NCI-H128 (cell line): ENCODE measurements around the gene CPTP.

ENCODE experiments used
- DNase-seq: peaks from one replicate; lab custom pipeline; 2025; ENCODE audit not compliant: unreplicated experiment; lab: John Stamatoyannopoulos, UW

The CPTP gene

DNA sequence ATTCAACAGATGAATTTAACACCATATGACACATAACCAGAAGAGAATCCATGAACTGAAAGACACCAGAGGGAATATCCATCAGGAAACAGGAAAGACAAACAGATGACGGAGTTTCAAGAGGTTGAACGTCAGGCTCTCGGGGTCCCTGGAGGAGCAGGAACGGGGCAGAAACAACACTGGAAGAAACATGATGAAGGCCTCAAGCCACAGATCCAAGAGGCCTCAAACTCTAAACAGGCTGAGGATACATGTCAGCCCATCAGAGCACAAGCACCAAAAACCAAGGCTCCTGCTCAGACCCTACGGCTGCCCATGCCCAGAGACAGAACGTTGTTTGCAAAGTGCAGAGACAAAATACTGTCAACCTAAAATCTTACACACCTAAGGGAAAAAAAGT, 7.2 kb upstream of the CPTP start:
- no peak for DNase-seq

DNA sequence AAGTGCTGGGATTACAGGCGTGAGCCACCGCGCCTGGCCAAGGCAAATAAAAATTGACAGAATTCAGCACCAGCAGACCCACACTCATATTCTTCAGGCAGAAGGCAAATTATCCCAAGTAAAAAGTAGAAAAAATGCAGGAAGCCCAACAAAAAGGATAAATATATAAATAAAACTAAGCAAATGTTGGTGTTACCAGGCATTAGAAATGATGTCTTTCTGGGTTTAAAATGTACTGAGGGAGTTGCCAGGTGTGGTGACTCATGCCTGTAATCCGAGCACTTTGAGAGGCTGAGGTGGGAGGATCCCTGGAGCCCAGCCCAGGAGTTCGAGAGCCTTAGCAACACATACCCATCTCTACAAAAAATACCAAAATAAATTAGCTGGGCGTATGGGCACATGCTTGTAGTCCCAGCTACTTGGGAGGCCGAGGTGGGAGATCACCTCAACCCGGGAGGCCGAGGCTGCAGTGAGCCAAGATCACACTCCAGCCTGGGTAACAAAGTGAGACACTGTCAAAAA, 6.4 kb upstream of the CPTP start:
- peak; percentile 36 for DNase-seq

DNA sequence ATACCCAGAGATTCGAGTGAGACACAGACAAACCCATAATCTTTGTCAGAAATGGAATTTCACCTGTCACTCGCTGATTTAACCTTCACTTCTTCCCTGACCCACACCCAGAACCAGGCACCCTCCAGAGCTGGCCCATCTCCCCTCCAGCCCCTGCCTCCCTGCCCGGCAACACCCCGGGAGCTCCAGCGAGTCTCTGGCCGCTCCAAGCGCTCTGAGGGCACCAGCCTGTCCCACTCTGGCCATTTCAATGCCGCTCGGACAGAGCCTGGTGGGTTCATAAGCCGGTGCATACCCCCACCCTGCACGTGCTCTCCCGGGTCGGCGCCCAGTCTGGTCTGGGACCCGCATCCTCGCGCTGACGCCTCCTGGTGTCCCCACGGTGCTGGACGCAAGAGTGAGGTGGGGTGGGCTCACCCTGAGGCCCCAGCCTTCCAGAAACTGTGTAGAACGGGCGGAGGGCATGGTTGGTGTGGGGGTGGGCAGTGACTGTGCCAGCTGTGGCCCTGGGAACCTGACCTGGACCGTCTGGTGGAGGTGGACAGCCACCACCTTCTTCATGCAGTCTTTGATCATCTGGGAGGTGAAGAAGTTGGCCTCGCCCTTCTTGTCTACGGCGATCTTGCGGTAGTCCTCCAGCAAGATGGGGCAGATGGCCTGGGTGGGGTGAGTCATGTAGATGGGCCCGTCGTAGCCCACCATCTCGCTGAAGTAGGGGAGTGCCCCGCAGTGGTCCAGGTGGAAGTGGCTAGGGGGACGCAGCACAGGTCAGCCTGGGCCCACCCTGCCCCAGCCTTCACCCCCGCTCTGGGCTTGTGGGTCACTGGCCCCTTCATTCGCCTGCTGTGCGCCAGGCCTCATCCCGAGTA, 5.6 kb upstream of the CPTP start:
- no peak for DNase-seq

DNA sequence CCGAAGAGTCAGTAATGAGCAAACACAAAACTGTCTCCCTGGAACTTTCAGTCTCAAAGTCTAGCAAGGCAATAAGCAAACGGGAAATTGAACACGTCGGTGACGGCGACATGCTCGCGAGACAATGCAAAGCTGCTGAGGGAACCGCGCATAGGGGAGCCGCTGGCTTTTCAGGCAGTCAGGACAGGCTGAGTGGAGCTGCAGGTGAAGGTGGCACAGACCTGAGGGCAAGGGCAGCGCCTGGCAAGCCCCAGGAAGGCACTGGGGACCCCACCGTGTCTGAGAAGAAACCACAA, 5.0 kb upstream of the CPTP start:
- DNase-seq = no peak

DNA sequence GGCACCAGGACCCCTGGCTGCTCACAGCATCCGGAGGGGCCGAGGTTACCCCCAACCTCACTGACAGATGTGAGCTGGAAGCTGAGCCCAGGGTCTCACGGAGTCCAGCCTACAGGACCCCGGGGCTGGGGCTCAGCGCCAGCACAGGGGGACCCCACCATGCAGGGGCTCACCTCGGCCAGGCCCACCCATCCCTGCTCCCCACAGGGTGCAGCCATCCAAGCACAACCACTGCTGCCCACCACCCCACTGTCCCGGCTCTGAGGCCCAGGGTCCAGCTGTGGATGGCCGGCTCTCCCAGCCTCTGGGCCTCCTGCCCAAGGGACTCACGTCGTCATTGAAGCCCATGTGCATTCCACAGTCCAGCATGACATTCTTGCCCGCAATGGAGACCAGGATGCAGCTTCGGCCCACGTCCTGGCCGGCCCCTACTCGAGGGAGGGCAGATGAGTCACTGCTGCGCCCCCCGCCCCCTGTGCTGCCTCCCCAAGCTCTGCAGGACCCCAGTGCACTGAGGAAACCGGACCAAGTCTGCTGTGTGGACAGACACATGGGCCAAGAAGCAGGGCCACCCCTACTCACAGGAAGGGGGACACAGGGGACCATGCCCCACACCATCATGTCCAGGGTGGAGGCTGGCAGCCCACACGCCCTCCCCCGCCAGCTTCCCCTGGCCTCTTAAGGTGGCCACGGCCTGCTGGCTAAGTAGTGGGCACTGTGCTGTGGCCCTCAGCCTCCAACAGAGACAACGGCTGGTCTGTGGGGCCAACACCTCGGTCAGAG, 3.7 kb upstream of the CPTP start:
- DNase-seq = no peak

DNA sequence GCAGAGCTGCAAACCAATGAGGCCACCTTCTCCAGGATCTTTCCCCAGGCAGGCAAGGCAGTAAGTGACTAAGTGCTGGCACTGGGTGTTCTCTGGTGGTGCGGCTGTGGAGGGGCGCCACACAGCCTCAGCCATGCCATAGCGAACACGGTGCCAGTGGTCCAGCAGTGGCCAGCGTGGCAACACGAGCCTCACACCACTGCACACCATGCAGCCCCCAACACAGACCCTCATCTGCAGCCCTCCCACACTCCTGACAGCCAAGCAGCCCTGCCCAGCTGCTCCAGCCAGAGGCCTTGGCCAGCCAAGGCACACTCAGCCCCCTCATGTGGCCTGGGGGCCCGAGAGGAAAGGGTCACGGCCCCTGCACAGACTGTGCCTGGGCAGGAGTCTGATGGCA, 3.1 kb upstream of the CPTP start:
- no peak for DNase-seq

DNA sequence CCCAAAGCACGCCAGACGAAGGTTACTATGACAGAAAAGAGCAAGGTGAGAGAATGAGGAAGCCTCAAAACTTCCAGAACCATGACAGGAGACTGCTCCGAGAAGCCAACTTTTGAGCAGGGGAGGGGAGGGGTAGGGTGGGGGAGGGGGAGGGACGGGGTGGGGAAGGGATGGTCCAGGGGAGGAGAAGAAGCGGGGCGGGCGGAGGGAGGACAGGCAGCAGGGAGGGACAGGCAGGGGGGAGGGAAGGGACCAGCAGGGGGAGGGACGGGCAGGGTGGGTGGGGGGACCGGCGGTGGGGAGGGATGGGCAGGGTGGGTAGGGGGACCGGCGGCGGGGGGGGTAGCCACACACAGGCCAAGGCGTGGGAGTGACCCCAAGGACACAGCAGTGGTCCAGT, 2.2 kb upstream of the CPTP start:
- DNase-seq = no peak

DNA sequence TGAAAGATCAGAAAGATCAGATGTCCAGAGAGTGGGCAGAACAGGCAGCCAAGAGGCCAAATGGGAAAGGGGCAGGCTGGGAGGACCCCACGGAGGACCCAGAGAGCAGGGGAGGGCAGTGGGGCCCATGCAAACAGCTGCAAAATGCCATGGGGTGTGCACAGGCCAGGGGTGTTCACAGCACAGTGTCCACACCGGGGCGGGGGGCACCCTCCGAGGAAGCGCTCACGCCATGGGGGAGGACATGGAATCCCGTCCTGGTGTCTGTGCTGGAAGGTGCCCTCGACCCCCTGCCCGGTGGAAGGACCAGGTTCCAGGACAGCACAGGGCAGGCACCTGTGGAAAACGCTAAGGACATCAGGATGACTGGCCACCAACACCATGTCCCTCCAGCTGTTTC, 1.6 kb upstream of the CPTP start:
- DNase-seq = no peak

DNA sequence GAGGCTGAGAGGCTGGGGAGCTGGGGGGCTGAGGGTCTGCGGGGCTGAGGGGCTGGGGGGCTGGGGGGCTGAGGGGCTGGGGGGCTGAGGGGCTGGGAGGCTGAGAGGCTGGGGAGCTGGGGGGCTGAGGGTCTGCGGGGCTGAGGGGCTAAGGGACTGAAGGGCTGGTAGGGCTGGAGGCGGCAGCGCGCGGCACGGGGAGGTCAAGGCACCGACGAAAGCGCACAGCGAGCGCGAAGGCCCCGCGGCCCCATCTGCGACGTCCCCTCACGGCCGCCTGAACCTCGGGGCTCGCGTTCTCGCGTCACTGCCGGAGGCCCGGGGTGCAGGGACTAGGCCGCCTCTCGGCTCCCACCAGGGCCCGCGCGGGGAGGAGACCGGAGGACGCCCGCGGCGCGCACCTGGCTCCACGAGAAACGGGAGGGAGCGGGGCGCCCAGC, 498 bp upstream of the CPTP start:
- DNase-seq = no peak

DNA sequence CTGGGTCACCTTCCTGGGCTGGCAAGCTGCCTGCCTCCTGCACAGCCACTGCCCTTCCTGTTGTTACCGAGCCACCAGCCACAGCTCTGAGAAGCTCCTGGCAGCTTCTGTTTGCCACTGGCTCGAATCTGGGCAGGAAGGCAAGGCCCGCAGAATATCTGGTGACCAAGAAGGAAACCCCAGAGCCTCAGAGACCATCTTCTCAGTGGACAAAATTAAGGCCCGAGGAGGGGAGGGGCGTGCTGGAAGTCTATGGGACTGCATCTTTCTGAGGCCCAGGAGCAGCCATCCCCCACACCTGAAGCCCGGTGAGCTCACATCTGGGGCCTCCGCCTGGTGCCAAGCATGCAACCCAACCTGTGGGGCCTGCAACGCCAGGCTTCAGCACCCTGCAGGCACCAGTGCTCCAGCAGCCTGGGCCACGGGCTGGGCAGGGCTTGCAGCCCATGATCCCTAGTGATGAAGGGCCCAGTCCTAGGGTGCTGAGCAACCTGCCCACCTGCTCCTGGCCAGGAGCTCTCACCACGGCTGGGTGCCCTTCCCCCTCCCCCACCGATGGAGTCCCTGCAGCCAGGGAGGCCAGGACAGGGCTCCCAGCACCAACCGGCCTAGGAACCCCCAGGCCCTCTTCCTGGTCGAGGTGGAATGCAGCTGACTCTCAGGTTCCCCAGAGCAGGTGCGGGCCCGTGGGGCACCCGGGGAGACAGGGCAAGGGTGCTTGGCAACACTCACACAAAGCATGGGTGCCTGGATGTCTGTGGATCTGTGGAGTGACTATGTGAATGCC, 879 bp downstream of the CPTP start:
- no peak for DNase-seq

DNA sequence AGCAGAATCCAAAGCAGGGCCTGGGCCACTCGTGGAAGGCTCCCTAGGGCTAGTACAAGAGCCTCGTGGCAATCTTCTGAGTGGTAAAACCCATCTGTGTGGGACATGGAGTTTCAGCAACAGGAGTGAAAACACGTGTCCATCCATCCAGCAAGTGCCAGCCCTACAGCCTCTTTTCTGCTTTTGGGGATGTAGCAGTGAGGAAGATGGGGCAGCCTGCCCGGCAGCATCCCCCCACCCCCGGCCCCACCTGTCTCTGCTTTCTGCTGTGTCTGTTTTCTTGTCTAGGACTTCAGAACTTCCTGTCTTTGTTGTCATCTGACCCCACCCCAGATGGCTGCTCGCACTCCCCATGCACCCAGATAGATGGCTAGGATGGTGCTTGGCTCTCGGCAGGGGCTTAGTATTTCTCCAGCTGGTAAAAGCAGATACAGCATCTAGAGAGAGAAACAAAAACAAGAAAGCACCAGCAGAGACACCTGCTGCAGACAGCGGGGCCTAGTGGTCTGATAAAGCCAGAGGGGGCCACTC, 1.5 kb downstream of the CPTP start:
- DNase-seq = no peak

DNA sequence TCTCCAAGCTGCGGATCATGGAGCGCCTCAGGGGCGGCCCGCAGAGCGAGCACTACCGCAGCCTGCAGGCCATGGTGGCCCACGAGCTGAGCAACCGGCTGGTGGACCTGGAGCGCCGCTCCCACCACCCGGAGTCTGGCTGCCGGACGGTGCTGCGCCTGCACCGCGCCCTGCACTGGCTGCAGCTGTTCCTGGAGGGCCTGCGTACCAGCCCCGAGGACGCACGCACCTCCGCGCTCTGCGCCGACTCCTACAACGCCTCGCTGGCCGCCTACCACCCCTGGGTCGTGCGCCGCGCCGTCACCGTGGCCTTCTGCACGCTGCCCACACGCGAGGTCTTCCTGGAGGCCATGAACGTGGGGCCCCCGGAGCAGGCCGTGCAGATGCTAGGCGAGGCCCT, 2.7 kb downstream of the CPTP start:
- DNase-seq = no peak

DNA sequence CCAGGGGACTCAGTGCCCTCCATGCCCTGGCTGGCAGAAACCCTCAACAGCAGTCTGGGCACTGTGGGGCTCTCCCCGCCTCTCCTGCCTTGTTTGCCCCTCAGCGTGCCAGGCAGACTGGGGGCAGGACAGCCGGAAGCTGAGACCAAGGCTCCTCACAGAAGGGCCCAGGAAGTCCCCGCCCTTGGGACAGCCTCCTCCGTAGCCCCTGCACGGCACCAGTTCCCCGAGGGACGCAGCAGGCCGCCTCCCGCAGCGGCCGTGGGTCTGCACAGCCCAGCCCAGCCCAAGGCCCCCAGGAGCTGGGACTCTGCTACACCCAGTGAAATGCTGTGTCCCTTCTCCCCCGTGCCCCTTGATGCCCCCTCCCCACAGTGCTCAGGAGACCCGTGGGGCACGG, 3.7 kb downstream of the CPTP start:
- no peak for DNase-seq

DNA sequence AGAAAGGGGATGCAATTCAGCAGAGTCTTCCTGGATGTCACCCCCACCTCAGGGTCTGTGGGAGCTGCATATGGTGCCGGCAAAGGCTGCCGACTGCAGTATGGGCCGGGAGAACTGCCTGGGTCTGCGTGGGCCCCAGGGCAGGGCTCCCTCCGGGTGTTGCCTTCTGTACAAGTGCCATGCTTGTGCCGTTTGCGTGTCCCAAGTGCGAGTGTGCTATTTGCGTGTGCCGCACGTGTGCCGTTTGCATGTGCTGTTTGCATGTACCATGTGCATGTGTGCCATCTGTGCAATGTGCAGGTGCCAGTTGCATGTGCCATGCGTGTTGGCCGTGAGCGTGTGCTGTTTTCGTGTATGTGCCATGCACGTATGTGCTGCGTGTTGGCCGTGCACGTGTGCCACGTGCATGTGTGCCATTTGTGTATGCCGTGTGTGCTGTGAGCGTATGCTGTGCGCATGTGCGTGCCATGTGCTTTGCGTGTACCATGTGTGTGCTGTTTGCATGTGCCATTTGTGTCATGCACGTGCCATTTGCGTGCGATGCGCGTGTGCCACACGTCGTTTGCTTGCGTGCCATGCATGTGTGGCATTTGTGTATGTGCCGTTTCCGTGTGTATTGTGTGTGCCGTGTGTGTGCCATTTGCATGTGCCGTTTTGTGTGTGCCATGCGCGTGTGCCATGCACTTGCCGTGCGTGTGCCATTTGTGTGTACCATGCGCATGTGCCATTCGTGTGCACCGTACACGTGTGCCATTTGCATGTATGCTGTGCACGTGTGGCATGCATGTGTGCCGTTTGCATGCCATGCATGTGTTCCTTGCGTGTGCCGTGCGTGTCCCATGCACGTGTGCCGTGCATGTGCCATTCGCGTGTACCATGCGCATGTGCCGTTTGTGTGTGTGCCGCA, 5.0 kb downstream of the CPTP start:
- no peak for DNase-seq

DNA sequence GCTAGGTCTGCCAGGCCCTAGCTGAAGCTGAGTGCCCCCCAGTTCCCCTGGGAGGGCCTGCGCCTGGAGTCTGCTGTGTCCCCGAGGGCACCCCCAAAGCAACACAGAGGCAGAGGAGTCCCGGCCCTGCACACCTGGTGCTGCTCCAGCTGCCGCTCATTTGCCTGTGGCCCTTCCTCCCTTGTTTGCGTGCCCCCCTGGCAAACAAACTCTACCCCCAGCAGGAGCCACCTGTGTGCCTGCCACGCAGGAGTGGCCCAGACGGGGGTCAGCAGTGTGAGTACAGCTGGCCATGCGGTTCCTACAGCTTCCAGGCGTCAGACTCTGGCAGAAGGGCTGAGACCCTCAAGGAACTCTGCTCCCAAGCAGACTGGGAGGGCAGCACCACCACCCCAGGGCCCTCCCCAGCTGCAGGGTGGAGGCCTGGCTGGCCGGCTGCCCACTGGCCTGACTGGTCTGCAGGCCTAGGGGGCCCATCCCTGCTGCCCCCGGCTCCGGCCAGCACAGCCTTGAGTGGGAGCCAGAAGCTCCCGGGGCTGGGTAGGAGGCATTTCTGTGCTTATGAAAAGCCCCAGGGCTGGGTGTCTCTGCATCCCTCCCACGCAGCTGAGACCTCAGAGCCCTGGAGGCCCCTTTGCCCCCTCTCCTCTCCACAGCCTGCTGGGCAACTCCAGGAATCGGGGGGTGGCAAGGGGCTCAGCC, 5.9 kb downstream of the CPTP start:
- DNase-seq = no peak

DNA sequence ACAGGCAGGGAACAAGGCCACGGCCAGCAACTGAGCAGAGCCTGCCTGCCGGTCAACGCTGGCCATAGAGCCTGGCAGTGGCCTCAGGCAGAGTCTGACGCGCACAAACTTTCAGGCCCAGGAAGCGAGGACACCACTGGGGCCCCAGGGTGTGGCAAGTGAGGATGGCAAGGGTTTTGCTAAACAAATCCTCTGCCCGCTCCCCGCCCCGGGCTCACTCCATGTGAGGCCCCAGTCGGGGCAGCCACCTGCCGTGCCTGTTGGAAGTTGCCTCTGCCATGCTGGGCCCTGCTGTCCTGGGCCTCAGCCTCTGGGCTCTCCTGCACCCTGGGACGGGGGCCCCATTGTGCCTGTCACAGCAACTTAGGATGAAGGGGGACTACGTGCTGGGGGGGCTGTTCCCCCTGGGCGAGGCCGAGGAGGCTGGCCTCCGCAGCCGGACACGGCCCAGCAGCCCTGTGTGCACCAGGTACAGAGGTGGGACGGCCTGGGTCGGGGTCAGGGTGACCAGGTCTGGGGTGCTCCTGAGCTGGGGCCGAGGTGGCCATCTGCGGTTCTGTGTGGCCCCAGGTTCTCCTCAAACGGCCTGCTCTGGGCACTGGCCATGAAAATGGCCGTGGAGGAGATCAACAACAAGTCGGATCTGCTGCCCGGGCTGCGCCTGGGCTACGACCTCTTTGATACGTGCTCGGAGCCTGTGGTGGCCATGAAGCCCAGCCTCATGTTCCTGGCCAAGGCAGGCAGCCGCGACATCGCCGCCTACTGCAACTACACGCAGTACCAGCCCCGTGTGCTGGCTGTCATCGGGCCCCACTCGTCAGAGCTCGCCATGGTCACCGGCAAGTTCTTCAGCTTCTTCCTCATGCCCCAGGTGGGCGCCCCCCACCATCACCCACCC, 6.7 kb downstream of the CPTP start, which contains the start of gene TAS1R3:
Gene TAS1R3, plus strand, starts transcription at position 213 of the 898 bp plus-strand sequence. Its CDS starts 66 bp downstream, at position 279.
- DNase-seq = no peak

DNA sequence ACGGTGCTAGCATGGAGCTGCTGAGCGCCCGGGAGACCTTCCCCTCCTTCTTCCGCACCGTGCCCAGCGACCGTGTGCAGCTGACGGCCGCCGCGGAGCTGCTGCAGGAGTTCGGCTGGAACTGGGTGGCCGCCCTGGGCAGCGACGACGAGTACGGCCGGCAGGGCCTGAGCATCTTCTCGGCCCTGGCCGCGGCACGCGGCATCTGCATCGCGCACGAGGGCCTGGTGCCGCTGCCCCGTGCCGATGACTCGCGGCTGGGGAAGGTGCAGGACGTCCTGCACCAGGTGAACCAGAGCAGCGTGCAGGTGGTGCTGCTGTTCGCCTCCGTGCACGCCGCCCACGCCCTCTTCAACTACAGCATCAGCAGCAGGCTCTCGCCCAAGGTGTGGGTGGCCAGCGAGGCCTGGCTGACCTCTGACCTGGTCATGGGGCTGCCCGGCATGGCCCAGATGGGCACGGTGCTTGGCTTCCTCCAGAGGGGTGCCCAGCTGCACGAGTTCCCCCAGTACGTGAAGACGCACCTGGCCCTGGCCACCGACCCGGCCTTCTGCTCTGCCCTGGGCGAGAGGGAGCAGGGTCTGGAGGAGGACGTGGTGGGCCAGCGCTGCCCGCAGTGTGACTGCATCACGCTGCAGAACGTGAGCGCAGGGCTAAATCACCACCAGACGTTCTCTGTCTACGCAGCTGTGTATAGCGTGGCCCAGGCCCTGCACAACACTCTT, 7.6 kb downstream of the CPTP start:
- no peak for DNase-seq
